Measurements from ENCODE around the gene NFASC.

DNA sequence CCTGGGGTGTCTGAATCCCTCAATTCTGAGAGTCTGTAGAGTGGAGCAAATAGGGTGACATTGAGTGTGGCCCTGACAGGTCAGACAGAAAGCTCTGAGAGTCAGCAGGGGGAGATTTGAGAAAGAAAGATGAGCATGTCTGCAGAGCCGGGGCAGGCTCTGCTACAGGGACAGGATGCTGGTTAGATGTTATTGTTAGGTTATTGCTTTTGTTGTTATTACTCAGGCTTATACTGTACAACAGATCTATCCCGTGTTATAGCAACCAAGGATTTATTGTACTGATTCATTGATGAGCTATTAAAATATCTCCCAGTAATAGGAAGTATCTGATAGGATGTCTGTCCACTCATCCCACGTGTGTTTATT lies 59.5 kb downstream of the NFASC start:
- no peak for TF ChIP-seq EZH2 (IDR thresholded peaks at IDR 0.05; ENCODE audit: insufficient read depth, low read length)
- TF ChIP-seq, protein P1, sequence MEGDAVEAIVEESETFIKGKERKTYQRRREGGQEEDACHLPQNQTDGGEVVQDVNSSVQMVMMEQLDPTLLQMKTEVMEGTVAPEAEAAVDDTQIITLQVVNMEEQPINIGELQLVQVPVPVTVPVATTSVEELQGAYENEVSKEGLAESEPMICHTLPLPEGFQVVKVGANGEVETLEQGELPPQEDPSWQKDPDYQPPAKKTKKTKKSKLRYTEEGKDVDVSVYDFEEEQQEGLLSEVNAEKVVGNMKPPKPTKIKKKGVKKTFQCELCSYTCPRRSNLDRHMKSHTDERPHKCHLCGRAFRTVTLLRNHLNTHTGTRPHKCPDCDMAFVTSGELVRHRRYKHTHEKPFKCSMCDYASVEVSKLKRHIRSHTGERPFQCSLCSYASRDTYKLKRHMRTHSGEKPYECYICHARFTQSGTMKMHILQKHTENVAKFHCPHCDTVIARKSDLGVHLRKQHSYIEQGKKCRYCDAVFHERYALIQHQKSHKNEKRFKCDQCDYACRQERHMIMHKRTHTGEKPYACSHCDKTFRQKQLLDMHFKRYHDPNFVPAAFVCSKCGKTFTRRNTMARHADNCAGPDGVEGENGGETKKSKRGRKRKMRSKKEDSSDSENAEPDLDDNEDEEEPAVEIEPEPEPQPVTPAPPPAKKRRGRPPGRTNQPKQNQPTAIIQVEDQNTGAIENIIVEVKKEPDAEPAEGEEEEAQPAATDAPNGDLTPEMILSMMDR (IDR thresholded peaks at IDR 0.05; ENCODE audit: insufficient read depth, low read depth, low read length): no peak

All from astrocyte (in vitro differentiated cells and primary cell).